ENCODE measurements around the gene ST6GALNAC3.

DNA sequence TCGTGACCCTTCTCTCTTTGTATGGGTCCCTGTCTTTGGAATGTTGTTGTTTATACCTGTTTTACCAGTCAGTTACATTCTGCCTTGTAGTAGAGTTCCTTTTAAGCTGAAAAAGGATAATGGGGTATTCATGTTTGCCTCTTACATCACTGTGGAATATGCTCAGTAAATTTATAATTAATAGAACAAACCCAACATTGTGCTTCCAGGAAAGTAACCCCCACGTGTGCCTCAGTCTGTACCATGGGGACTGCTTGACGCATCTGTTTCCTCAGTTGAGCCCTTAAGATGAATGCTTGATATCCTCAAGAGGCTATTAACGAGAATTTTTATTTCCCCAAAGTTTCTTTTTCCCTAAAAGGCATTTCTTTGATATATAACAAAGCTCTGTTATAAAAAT lies 73.4 kb downstream of the ST6GALNAC3 start:
- TF ChIP-seq, protein P1, sequence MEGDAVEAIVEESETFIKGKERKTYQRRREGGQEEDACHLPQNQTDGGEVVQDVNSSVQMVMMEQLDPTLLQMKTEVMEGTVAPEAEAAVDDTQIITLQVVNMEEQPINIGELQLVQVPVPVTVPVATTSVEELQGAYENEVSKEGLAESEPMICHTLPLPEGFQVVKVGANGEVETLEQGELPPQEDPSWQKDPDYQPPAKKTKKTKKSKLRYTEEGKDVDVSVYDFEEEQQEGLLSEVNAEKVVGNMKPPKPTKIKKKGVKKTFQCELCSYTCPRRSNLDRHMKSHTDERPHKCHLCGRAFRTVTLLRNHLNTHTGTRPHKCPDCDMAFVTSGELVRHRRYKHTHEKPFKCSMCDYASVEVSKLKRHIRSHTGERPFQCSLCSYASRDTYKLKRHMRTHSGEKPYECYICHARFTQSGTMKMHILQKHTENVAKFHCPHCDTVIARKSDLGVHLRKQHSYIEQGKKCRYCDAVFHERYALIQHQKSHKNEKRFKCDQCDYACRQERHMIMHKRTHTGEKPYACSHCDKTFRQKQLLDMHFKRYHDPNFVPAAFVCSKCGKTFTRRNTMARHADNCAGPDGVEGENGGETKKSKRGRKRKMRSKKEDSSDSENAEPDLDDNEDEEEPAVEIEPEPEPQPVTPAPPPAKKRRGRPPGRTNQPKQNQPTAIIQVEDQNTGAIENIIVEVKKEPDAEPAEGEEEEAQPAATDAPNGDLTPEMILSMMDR (conservative IDR thresholded peaks at IDR 0.05; ENCODE audit: low read length), result no peak
- TF ChIP-seq EZH2phosphoT487 (IDR thresholded peaks at IDR 0.05; ENCODE audit: borderline replicate concordance, low read depth, low read length), result no peak

Measured in OCI-LY7 (cell line).